Left hindlimb (tissue), 1 donor: ENCODE measurements around the gene L3MBTL4.

Experiments
- DNase-seq: peaks from one replicate; pipeline ENCODE4 v3.0.0-alpha.2; 2018

L3MBTL4 gene

DNA sequence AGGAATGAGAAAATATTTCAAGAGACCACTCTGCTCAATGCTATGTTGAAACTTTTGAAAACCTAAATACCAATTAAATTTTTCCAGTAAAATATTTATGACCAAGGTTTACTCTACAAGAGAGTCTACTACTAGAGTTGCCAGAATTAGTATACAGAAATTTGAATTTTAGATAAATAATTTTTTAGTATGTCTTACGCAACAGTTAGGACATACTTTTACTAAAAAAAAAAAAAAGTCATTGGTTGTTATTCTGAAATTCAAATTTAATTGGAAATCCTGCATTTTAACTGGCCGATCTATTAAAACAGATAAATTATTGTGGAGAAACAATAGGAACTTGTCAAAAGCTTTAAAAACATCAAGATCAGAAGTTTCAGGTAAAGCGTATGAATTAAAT lies 470.3 kb downstream of the L3MBTL4 start:
- DNase-seq, result no peak

DNA sequence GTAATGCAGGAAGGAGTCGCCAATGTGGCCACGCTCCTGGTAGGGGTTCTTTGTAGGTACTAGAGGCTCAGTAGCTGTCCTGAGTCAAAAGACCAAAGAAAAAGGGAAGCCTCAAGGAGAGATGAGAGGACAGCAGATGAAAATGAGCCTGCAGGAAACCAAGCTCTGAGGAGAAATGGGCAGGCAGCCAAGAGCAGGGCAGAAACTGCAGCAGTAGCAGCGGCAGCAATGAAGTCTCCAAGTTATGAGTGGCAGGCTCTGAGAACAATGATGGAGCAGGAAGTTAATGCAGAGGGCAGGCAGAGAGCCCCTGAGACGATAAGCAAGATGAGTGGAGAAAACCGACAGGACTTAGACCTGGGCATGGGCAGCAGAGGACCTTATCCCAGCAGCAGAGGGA lies 471.2 kb downstream of the L3MBTL4 start:
- DNase-seq, result no peak

- DNase-seq, result no peak
Observed at GRCh38 chr18:5942591-5942990, 472.1 kb downstream of the L3MBTL4 start.

DNA sequence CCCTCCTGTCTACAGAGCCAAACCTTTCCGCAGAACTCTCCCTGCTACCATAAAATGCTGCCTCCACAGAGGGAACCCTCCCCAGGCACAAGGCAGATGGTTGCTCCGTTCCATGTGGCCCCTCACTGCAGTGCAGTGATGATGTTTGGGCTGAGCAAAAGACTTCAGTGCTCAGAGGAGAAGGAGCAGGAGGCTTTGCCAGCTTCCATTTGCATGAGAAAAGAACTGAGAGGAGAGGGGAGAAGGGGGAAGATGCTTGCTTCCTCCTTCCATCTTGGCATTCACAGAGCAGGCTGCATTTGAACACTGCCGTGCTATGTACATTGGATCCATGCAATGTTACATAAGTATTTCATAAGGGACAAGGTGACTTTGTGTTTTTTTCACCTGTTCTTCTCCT lies 472.8 kb downstream of the L3MBTL4 start:
- DNase-seq, result no peak

- DNase-seq, result no peak
Observed at GRCh38 chr18:5939801-5940667, 474.7 kb downstream of the L3MBTL4 start.

DNA sequence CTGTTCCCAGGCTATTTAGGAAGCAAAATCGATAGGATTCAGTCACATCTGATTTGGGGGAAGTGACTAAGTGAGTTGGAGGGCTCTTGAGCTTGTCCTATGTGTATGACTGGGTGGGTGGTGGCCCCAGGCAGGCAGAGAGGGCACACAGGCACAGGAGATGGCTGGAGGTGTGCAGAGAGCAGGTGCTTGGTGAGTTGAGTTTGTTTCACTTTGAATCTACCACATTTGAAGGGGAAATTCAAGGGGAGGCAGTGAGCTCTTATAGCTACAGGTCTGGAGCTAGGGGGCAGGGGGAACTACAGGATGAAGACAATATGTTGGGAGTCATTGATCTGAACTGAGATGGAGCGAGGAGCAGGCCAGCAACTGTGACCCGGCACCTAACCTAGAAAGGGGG lies 476.9 kb downstream of the L3MBTL4 start:
- DNase-seq, result no peak

GRCh38 chr18:5937121-5937520 lies 477.6 kb downstream of the L3MBTL4 start:
- DNase-seq, result no peak

GRCh38 chr18:5930789-5931188 lies 483.9 kb downstream of the L3MBTL4 start:
- DNase-seq, result no peak

DNA sequence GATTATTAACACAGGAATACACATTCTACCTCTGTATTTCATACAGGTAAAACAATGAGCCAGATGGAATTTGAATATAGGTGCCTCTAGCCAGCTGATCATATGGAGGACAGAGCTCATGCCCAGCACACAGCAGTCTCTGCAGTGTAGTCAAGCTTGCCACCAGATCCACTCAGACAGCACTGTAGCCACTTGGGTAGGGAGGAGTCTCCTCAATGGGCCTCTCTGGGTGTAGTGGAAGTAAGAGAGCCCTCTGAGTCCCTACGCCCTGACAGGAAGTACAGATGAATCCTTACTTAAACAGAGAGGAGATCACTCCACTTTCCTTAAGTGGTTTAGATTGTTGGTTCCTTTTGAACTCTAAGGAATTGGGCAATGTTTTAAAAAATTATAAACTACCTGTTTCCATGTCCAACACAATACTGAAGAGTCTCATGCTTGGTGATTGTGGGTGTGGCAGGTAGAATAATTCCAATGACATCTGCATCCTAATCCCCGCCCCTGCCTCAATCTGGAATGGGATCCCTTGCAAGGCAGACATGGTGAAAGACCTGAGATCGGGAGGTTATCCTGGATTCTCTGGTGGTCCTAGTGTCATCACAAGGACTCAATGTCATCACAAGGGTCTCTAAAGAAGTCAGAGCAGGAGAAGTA lies 496.4 kb downstream of the L3MBTL4 start:
- DNase-seq, result no peak

GRCh38 chr18:5914951-5915350 lies 499.8 kb downstream of the L3MBTL4 start:
- no peak for DNase-seq

DNA sequence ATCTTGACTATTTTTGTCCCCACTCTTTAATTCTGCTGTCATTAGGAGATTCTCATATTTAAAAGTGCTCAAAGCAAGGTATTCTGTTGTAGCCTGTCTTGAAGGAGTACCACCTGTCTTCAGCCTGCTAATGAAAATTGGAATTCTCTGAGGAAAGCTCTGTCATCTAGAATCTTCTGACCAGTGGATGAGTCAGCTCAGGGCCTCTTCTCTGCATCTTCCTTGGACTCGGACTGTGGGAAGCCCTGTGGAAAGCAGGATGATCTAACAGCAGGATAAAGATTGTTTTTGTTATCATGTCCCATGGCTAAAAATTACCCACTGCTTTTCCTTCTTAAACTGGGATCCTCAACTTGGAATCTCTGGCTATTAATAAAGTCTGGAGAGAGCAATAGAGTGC lies 500.7 kb downstream of the L3MBTL4 start:
- DNase-seq, result no peak

DNA sequence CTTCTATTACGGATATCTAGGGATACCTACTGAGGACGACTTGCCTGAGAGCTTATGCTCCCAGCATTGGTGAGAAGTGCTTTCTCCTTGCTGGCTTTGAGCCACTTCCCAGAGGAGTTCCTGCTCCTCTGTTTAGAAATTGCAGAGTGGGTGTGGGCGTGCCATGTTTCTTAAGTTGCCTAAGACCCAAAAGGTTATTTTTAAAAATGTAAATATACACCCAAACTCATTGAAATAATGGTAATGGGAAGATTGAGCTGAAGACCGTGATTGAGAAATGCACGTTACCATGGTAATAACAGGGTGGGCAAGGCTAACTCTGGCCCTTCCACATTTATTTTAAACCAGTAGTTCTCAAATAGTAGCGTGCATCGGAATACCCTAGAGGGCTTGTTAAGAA lies 502.1 kb downstream of the L3MBTL4 start:
- DNase-seq, result no peak

DNA sequence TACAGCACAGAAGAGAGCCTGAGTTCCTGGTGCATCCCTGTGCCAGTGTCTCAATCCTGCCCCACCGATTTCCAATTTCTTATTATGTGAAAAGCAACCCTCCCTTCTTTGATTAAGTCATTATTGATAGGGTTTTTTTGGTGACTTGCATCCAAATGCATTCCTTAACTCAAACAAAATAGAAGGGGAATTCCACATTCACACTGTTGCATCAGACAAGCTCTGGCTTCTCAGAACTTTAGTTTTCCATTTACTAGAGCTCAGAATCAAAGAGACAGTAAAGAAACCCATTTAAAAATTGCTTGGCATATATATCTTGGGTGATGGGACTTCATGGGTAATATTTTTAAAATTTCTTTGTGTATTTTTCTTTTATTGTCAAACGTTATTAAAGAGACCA lies 505.6 kb downstream of the L3MBTL4 start:
- no peak for DNase-seq
